IMR-90 (cell line): ENCODE measurements around the gene MYT1. TPM values are rescaled to one million over a fixed set of nuclear protein-coding genes. Genes with fewer than 3 reads are reported as not detected.

Experiments used
- ATAC-seq: fragments of 200-7000 bp; cut with Tn5 transposase; 2 replicates; pipeline ENCODE4 v1.9.1; 2020; ENCODE audit warnings: low read depth, mild to moderate bottlenecking, moderate library complexity
- BruUV-seq: library from RNA; stranded (reverse); fragments of 400-500 nt; replicated peaks from 2 replicates; lab custom pipeline; 2021; lab: Mats Ljungman, UMichigan
- CTCF ChIA-PET: fragments of 300-600 bp; formaldehyde crosslinking; extraction: SDS; loops from one replicate; lab custom pipeline; 2021; ENCODE audit warnings: antibody characterized with exemption; lab: Yijun Ruan, JAX
- POLR2A ChIA-PET: fragments of 300-600 bp; sonication (Branson Sonifier 250); formaldehyde crosslinking; loops from one replicate; lab custom pipeline; 2022; ENCODE audit warnings: antibody characterized with exemption; ENCODE audit not compliant: unreplicated experiment; lab: Charles Lee
- DNase-seq: peaks from one replicate; pipeline ENCODE4 v3.0.0; 2013
- H2AFZ ChIP-seq: replicated peaks from 2 replicates; pipeline ENCODE3; 2013; ENCODE audit warnings: low read length, mild to moderate bottlenecking; ENCODE audit not compliant: poor library complexity
- H2AK5ac ChIP-seq: 2 replicates; pipeline ENCODE4 v1.6.1; 2013; ENCODE audit warnings: low read depth, low read length, inconsistent platforms
- H2AK9ac ChIP-seq: replicated peaks from 2 replicates; pipeline ENCODE3; 2013; ENCODE audit warnings: mild to moderate bottlenecking, low read depth, low read length, moderate library complexity; ENCODE audit not compliant: poor library complexity
- H2BK120ac ChIP-seq: 2 replicates; pipeline ENCODE4 v1.6.1; 2013; ENCODE audit warnings: low read depth, low read length, inconsistent platforms
- H2BK15ac ChIP-seq: 3 replicates; pipeline ENCODE4 v1.6.1; 2013; ENCODE audit warnings: low read depth, low read length, inconsistent platforms
- H2BK20ac ChIP-seq: 2 replicates; pipeline ENCODE4 v1.6.1; 2013; ENCODE audit warnings: low read depth, mild to moderate bottlenecking, inconsistent platforms, low read length, moderate library complexity
- H2BK5ac ChIP-seq: 2 replicates; pipeline ENCODE4 v1.6.1; 2013; ENCODE audit warnings: mild to moderate bottlenecking, low read depth, low read length, inconsistent platforms; ENCODE audit not compliant: poor library complexity, severe bottlenecking
- H3K14ac ChIP-seq: replicated peaks from 2 replicates; pipeline ENCODE4 v1.6.1; 2013; ENCODE audit warnings: low read depth, low read length, inconsistent platforms
- H3K18ac ChIP-seq: 2 replicates; pipeline ENCODE4 v1.6.1; 2013; ENCODE audit warnings: low read depth, low read length, control low read depth
- H3K23ac ChIP-seq: 2 replicates; pipeline ENCODE4 v1.6.1; 2013; ENCODE audit warnings: low read depth, low read length, inconsistent platforms
- H3K27ac ChIP-seq: 2 replicates; pipeline ENCODE4 v1.5.1; 2013; ENCODE audit warnings: mild to moderate bottlenecking, control low read depth, low read length; ENCODE audit not compliant: insufficient read depth
- H3K27me3 ChIP-seq: 2 replicates; pipeline ENCODE4 v1.6.1; 2013; ENCODE audit warnings: low read length; ENCODE audit not compliant: control insufficient read depth, insufficient read depth
- H3K36me3 ChIP-seq: 2 replicates; pipeline ENCODE4 v1.6.1; 2013; ENCODE audit warnings: low read length, mixed read lengths; ENCODE audit not compliant: control insufficient read depth, insufficient read depth
- H3K4ac ChIP-seq: 2 replicates; pipeline ENCODE4 v1.6.1; 2013; ENCODE audit warnings: low read depth, low read length, inconsistent platforms
- H3K4me1 ChIP-seq: 2 replicates; pipeline ENCODE4 v1.6.1; 2013; ENCODE audit warnings: low read length, mixed read lengths; ENCODE audit not compliant: control insufficient read depth, insufficient read depth
- H3K4me2 ChIP-seq: 2 replicates; pipeline ENCODE4 v1.6.1; 2013; ENCODE audit warnings: low read depth, mild to moderate bottlenecking, control low read depth, low read length, moderate library complexity
- H3K4me3 ChIP-seq: 2 replicates; pipeline ENCODE4 v1.5.1; 2013; ENCODE audit warnings: low read depth, mild to moderate bottlenecking, control low read depth, low read length, moderate library complexity; ENCODE audit not compliant: insufficient read depth
- H3K56ac ChIP-seq: 2 replicates; pipeline ENCODE4 v1.6.1; 2013; ENCODE audit warnings: low read length, inconsistent platforms; ENCODE audit not compliant: insufficient read depth; ENCODE audit errors: extremely low read depth
- H3K79me1 ChIP-seq, 2 experiments: 2 replicates each; pipeline ENCODE4 v1.6.1; 2013; ENCODE audit warnings: low read length in 2 of 2, inconsistent platforms in 1 of 2, low read depth in 1 of 2
- H3K9ac ChIP-seq: 2 replicates; pipeline ENCODE4 v1.6.1; 2013; ENCODE audit warnings: low read depth, low read length, control low read depth
- H3K9me1 ChIP-seq: 2 replicates; pipeline ENCODE4 v1.6.1; 2013; ENCODE audit warnings: low read length, inconsistent platforms; ENCODE audit not compliant: insufficient read depth
- H3K9me3 ChIP-seq: 2 replicates; pipeline ENCODE4 v1.6.1; 2013; ENCODE audit warnings: low read length; ENCODE audit not compliant: control insufficient read depth, insufficient read depth
- H4K20me1 ChIP-seq: 2 replicates; pipeline ENCODE4 v1.6.1; 2013; ENCODE audit warnings: low read length, inconsistent platforms; ENCODE audit not compliant: insufficient read depth
- H4K5ac ChIP-seq: 2 replicates; pipeline ENCODE4 v1.6.1; 2013; ENCODE audit warnings: mild to moderate bottlenecking, low read depth, low read length, control low read depth
- H4K8ac ChIP-seq, 2 experiments: 2 replicates each; pipeline ENCODE4 v1.6.1; 2013; ENCODE audit warnings: low read depth in 2 of 2, low read length in 2 of 2, control low read depth in 1 of 2, inconsistent platforms in 1 of 2
- H4K91ac ChIP-seq: 2 replicates; pipeline ENCODE4 v1.6.1; 2013; ENCODE audit warnings: low read depth, low read length, inconsistent platforms; ENCODE audit not compliant: insufficient read depth
- CHD1 ChIP-seq: IDR thresholded peaks from 2 replicates; pipeline ENCODE4 v1.6.1; 2012; ENCODE audit warnings: low read depth, low read length, improper control_type of control experiment
- CTCF ChIP-seq: conservative IDR thresholded peaks from 2 replicates; pipeline ENCODE4 v1.5.1; 2012; ENCODE audit warnings: mild to moderate bottlenecking, low read depth, low read length, improper control_type of control experiment
- ELK1 ChIP-seq: fragments of 150-350 bp; IDR thresholded peaks from 2 replicates; pipeline ENCODE4 v1.6.1; 2016; ENCODE audit warnings: low read depth, mild to moderate bottlenecking, low read length, moderate library complexity, borderline replicate concordance
- MAFK ChIP-seq: IDR thresholded peaks from 2 replicates; pipeline ENCODE4 v1.6.1; 2012; ENCODE audit warnings: low read depth, low read length, improper control_type of control experiment
- MXI1 ChIP-seq: IDR thresholded peaks from 2 replicates; pipeline ENCODE4 v1.6.1; 2012; ENCODE audit warnings: low read depth, mild to moderate bottlenecking, low read length, moderate library complexity, borderline replicate concordance
- NFE2L2 ChIP-seq: fragments of 150-350 bp; IDR thresholded peaks from 2 replicates; pipeline ENCODE4 v1.6.1; 2016; ENCODE audit warnings: low read depth, mild to moderate bottlenecking, low read length
- RAD21 ChIP-seq: IDR thresholded peaks from 2 replicates; pipeline ENCODE4 v1.6.1; 2012; ENCODE audit warnings: low read length, improper control_type of control experiment
- SMC3 ChIP-seq: fragments of 150-350 bp; IDR thresholded peaks from 2 replicates; pipeline ENCODE4 v1.6.1; 2016; ENCODE audit warnings: low read depth, mild to moderate bottlenecking, antibody characterized with exemption, low read length, moderate library complexity
- USF2 ChIP-seq: fragments of 150-350 bp; IDR thresholded peaks from 2 replicates; pipeline ENCODE4 v1.6.1; 2017; ENCODE audit warnings: mild to moderate bottlenecking, antibody characterized with exemption, low read length, low read depth
- WGBS, 2 experiments: methylation state at CpG; one replicate each; pipeline versions ENCODE4 v1.1.5 to v1.1.7; 2013; ENCODE audit warnings: missing lambda C conversion rate in 2 of 2; ENCODE audit not compliant: insufficient read length in 1 of 2; ENCODE audit errors: extremely low coverage in 2 of 2; 5-methylcytosine and 5-hydroxymethylcytosine counted together
- dilution Hi-C: fragments of 300-500 bp; cut with HindIII; formaldehyde crosslinking; loops from one replicate; pipeline ENCODE4 v1.14.3; 2018; ENCODE audit warnings: low sequenced_read_pairs; ENCODE audit not compliant: unreplicated experiment
- in situ Hi-C: fragments of 300-500 bp; cut with MboI; formaldehyde crosslinking; loops from 3 replicates; pipeline ENCODE4 v1.14.3; 2019; ENCODE audit warnings: low sequenced_read_pairs, inconsistent platforms, mixed read lengths
- intact Hi-C: fragments of 100-400 bp; cut with micrococcal nuclease; formaldehyde crosslinking; loops from 2 replicates; pipeline ENCODE4 v1.10.0; 2022
- polyA plus RNA-seq, 3 experiments: library from polyadenylated mRNA; depleted of rRNA; stranded (reverse); fragments of >200 nt; gene quantifications; 2 replicates each; pipeline ENCODE4 v1.2.3, GENCODE V29; 2012; ENCODE audit warnings: low replicate concordance in 1 of 3
- total RNA-seq: library from RNA; depleted of rRNA; stranded (reverse); fragments of >200 nt; gene quantifications from 2 replicates; pipeline ENCODE4 v1.2.3, GENCODE V29; 2012

The MYT1 gene
- total and polyA plus RNA-seq, 2 of the 4 experiments (the other 2 are of a cell fraction) = not detected

- Histone ChIP-seq H3K9me1 (no peaks in the 10 kb centered on the region), H4K5ac (no peak overlapping the region), H3K18ac (no peak overlapping the region), H3K9ac (no peak overlapping the region), H3K27me3 (peaks cover 21% of the 10 kb centered on the region), H3K23ac (no peak overlapping the region), H4K20me1 (no peaks in the 10 kb centered on the region), H2BK15ac (no peak overlapping the region), H4K91ac (no peak overlapping the region), H3K4ac (no peak overlapping the region), H2BK120ac (no peak overlapping the region), H3K79me1 (no peaks in the 10 kb centered on the region), H3K27ac (no peak overlapping the region), H3K4me2 (no peak overlapping the region), H3K56ac (no peak overlapping the region), H4K8ac (no peak overlapping the region), H3K14ac (no peak overlapping the region), H3K9me3 (peaks cover 9% of the 10 kb centered on the region), H3K4me1 (no peaks in the 10 kb centered on the region), H2BK5ac (no peak overlapping the region), H2AFZ (no peak overlapping the region), H3K4me3 (no peak overlapping the region), H2AK9ac (no peak overlapping the region), H3K36me3 (no peaks in the 10 kb centered on the region), H2AK5ac (no peak overlapping the region), H2BK20ac (no peak overlapping the region)
- dilution Hi-C loops (no loop called here), intact Hi-C loops (no loop called here), in situ Hi-C loops (no loop called here)
- 40% methylated on average over 1 of the region's 10 CpGs; no CpG with 5 or more reads in 1 of the 2 experiments for WGBS, 2 experiments
- BruUV-seq = no TSS peak
- POLR2A ChIA-PET = no interaction called here
- TF ChIP-seq MXI1 (no peak), ELK1 (no peak), USF2 (no peak), NFE2L2 (no peak), MAFK (no peak), RAD21 (no peak), SMC3 (no peak), CHD1 (no peak), CTCF (no peak)
- ATAC-seq (no peak), DNase-seq (no peak)
- CTCF ChIA-PET = no interaction called here
Measured at GRCh38 chr20:64140956-64141355, 23.3 kb upstream of the MYT1 start.
